ENCODE data around the gene NOL4L. TPM values are rescaled to one million over a fixed set of nuclear protein-coding genes. Genes with fewer than 3 reads are reported as not detected.
A peak's percentile ranks its signal among the peaks of the same experiment; 100 is the strongest.

Gene NOL4L
- total RNA-seq, 1 donor from 2014 or later = 11.9 TPM

GRCh38 chr20:32514760-32515159 lies 70.4 kb downstream of the NOL4L start:
- H4K20me1 ChIP-seq (ENCODE audit: low read depth) = no peaks in the 10 kb centered on the region
- peaks cover 10% of the 10 kb centered on the region for H3F3A ChIP-seq (ENCODE audit: low read depth)
- peak overlapping the region; percentile 62 for H3K27ac Mint-ChIP-seq
- no peak overlapping the region for H2AFZ ChIP-seq (replicated peaks)
- no peak overlapping the region for H3K9ac ChIP-seq
- no peak overlapping the region for H3K4me3 Mint-ChIP-seq
- peaks cover 75% of the 10 kb centered on the region for H3K4me1 Mint-ChIP-seq
- peaks cover 15% of the 10 kb centered on the region for H3K27me3 Mint-ChIP-seq (ENCODE audit: insufficient read depth, low read depth)
- H3K9me3 ChIP-seq (ENCODE audit: low read depth) = no peaks in the 10 kb centered on the region
- no peaks in the 10 kb centered on the region for H3K27me3 ChIP-seq
- DNase-seq (ENCODE audit: low spot score) = no peak
- H3K36me3 Mint-ChIP-seq = peaks cover 6% of the 10 kb centered on the region
- no peak overlapping the region for H3K27ac ChIP-seq
- TF ChIP-seq EZH2 (IDR thresholded peaks at IDR 0.05) (no peak), EZH2phosphoT487 (IDR thresholded peaks at IDR 0.05) (no peak)
- TF ChIP-seq, protein P1, sequence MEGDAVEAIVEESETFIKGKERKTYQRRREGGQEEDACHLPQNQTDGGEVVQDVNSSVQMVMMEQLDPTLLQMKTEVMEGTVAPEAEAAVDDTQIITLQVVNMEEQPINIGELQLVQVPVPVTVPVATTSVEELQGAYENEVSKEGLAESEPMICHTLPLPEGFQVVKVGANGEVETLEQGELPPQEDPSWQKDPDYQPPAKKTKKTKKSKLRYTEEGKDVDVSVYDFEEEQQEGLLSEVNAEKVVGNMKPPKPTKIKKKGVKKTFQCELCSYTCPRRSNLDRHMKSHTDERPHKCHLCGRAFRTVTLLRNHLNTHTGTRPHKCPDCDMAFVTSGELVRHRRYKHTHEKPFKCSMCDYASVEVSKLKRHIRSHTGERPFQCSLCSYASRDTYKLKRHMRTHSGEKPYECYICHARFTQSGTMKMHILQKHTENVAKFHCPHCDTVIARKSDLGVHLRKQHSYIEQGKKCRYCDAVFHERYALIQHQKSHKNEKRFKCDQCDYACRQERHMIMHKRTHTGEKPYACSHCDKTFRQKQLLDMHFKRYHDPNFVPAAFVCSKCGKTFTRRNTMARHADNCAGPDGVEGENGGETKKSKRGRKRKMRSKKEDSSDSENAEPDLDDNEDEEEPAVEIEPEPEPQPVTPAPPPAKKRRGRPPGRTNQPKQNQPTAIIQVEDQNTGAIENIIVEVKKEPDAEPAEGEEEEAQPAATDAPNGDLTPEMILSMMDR (IDR thresholded peaks at IDR 0.05) = no peak
- no peaks in the 10 kb centered on the region for H3K36me3 ChIP-seq
- H3K4me1 ChIP-seq = peaks cover 32% of the 10 kb centered on the region
- H3K4me2 ChIP-seq = no peak overlapping the region
- H3K79me2 ChIP-seq (ENCODE audit: low read depth) = no peaks in the 10 kb centered on the region
- H3K9me3 Mint-ChIP-seq = peaks cover 3% of the 10 kb centered on the region
- H3K4me3 ChIP-seq = no peak overlapping the region

GRCh38 chr20:32513031-32513866 lies 71.9 kb downstream of the NOL4L start:
- Histone ChIP-seq H3K4me3 (no peak overlapping the region), H3K9ac (no peak overlapping the region), H3K27ac (no peak overlapping the region), H3K36me3 (no peaks in the 10 kb centered on the region), H3K79me2 (ENCODE audit: low read depth) (no peaks in the 10 kb centered on the region), H3K4me1 (peaks cover 31% of the 10 kb centered on the region), H2AFZ (replicated peaks) (no peak overlapping the region), H3K9me3 (ENCODE audit: low read depth) (no peaks in the 10 kb centered on the region), H4K20me1 (ENCODE audit: low read depth) (no peaks in the 10 kb centered on the region), H3K4me2 (no peak overlapping the region), H3K27me3 (no peaks in the 10 kb centered on the region), H3F3A (ENCODE audit: low read depth) (peaks cover 10% of the 10 kb centered on the region)
- Mint-ChIP-seq H3K4me1 (peaks cover 73% of the 10 kb centered on the region), H3K27me3 (ENCODE audit: insufficient read depth, low read depth) (peaks cover 15% of the 10 kb centered on the region), H3K4me3 (no peak overlapping the region), H3K27ac (peak overlapping the region; percentile 7), H3K36me3 (peaks cover 6% of the 10 kb centered on the region), H3K9me3 (peaks cover 3% of the 10 kb centered on the region)
- DNase-seq (ENCODE audit: low spot score) = no peak
- TF ChIP-seq EZH2phosphoT487 (IDR thresholded peaks at IDR 0.05) (no peak), EZH2 (IDR thresholded peaks at IDR 0.05) (no peak)
- TF ChIP-seq, protein P1 (IDR thresholded peaks at IDR 0.05) = no peak

GRCh38 chr20:32512047-32512385 lies 73.1 kb downstream of the NOL4L start:
- H3K9ac ChIP-seq = no peak overlapping the region
- H4K20me1 ChIP-seq (ENCODE audit: low read depth) = no peaks in the 10 kb centered on the region
- H3K27ac ChIP-seq = no peak overlapping the region
- H3F3A ChIP-seq (ENCODE audit: low read depth) = peaks cover 10% of the 10 kb centered on the region
- DNase-seq (ENCODE audit: low spot score) = no peak
- TF ChIP-seq, protein P1 (IDR thresholded peaks at IDR 0.05) = no peak
- TF ChIP-seq EZH2 (IDR thresholded peaks at IDR 0.05) (no peak), EZH2phosphoT487 (IDR thresholded peaks at IDR 0.05) (no peak)
- Mint-ChIP-seq H3K36me3 (peaks cover 6% of the 10 kb centered on the region), H3K4me3 (peak overlapping the region; percentile 46), H3K4me1 (peaks cover 65% of the 10 kb centered on the region), H3K27me3 (ENCODE audit: insufficient read depth, low read depth) (peaks cover 11% of the 10 kb centered on the region), H3K27ac (peak overlapping the region; percentile 84), H3K9me3 (peaks cover 3% of the 10 kb centered on the region)
- H3K4me3 ChIP-seq = no peak overlapping the region
- no peak overlapping the region for H2AFZ ChIP-seq (replicated peaks)
- H3K4me1 ChIP-seq = peaks cover 22% of the 10 kb centered on the region
- no peaks in the 10 kb centered on the region for H3K79me2 ChIP-seq (ENCODE audit: low read depth)
- no peaks in the 10 kb centered on the region for H3K36me3 ChIP-seq
- H3K27me3 ChIP-seq = no peaks in the 10 kb centered on the region
- H3K9me3 ChIP-seq (ENCODE audit: low read depth) = no peaks in the 10 kb centered on the region
- no peak overlapping the region for H3K4me2 ChIP-seq

Measured in neural progenitor cell (in vitro differentiated cells).